Kasumi-1 (cell line): Measurements from ENCODE around the gene FAM161B.
A peak's percentile ranks its signal among the peaks of the same experiment; 100 is the strongest.
"Not testable (repeated sequence)": the region's sequence is repeated elsewhere in the genome, so short reads cannot be mapped to it uniquely, and the experiment has no call there.

Source experiments
- DNase-seq, 2 experiments: peaks; one replicate each; lab custom pipeline; 2025; lab: John Stamatoyannopoulos, UW

The FAM161B gene

GRCh38 chr14:73949752-73950734 is at the start of gene FAM161B, which contains the start of gene COQ6:
TSS of gene FAM161B (minus strand) at chr14:73950094. CDS start at chr14:73950026, 68 bp downstream.
TSS of gene COQ6 (plus strand) at chr14:73950302. CDS start at chr14:73950333, 31 bp downstream.
- peak; percentile 98 for DNase-seq

- DNase-seq, result no peak
These were observed 48.8 kb upstream of the FAM161B start for GRCh38 chr14:73998726-73999125.

GRCh38 chr14:73997944-73998447 is 48.1 kb upstream of the FAM161B start:
- no peak for DNase-seq

DNA sequence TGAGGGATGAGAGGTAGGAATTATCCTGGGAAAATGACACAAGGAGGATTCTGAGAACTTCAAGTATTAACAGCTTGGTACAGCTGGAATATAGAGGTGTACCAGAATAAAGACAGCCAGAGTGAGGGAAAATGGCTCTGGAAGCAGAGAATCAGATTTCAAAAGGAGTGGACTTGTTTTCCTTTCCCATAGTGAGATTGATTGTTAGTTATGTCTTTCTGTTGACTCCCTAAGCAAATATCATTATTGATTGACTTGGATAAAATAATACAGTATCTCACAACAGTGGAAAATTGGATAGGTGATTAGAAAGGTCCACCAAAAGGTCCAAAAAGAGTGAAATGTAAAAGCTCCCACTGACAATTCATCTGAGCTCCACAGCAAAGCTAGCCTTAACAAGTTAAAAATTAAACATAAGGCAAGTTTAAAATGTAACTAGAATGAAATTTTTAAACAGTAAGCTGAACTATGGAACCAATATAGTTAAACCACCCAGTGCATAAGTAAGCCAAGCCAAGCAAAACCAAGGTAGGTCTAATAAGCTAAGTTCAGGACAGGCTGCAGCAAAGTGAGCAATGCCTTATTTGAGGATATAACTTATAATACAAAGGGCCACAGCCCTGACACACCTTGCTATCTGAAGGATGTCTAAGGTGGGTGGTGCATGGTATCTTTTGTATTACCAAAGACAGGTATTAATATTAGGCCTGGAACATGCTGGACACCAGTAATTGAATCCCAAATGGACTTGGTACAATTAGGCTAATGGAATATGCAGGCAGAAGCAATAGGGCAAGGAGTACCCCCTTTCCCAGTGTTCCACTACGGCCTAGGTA is 47.4 kb upstream of the FAM161B start:
- no peak for DNase-seq

DNA sequence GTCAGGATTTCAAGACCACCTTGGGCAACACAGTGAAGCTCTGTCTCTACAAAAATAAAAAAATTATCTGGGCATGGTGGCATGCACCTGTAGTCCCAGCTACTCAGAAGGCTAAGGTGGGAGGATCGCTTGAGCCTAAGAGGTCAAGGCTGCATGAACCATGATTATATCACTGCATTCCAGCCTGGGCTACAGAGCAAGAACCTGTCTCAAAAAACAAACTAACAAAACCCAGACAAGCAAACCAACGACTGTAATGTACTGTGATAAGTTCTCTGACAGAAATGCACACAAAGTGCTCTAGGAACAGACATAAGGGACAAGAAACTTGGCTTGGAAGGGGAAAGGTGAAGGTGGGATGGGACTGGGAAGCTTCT is 46.8 kb upstream of the FAM161B start:
- no peak for DNase-seq

DNA sequence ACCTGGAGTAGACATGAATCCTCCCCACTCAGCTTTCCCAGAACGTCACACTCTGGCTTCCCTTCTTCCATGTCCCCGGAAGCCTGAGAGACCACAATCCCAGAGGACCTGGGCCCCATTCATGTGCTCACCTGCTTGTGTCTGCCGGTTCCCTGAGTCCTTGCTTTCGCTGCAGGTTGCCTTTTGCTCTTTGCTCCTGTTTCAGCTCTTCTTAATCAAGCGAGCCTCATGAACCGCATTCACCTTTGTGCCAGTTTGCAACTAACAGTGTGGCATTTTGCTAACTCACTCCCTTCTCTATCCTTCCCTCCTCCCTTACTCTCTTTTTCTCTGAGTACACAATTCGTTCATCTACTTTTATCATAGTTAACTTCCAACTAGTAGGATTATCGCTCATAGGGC is 46.1 kb upstream of the FAM161B start:
- no peak for DNase-seq

DNA sequence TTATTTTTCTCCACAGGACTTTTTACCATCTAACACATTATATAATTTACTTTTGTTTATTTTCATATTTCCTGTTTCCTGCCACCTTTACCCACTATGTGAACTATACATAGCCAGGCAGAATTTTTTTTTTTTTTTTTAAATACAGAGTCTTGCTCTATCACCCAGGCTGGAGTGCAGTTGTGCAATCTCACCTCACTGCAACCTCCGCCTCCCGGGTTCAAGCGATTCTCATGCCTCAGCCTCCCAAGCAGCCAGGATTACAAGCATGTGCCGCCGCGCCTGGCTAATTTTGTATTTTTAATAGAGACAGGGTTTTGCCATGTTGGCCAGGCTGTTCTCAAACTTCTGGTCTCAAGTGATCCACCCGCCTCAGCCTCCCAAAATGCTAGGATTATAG is 45.0 kb upstream of the FAM161B start:
- not testable (repeated sequence) for DNase-seq

DNA sequence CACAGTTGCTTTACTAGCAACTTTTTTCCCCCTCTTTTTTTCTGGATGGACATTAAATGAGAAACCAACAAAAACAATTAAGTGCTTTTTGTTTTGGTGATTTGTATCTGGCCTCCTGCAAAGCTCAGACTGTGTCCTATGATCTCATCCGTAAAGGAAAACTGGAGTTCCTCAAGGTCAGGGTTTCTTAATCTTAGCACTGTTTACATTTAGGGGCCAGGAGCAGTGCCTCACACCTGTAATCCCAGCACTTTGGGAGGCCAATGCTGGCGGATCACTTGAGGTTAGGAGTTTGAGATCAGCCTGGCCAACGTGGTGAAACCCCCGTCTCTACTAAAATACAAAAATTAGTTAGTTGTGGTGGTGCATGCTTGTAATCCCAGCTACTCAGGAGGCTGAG is 41.2 kb upstream of the FAM161B start:
- DNase-seq, result no peak

- not testable (repeated sequence) for DNase-seq
These were observed 38.8 kb upstream of the FAM161B start for GRCh38 chr14:73988656-73989055.

GRCh38 chr14:73988065-73988464 is 38.2 kb upstream of the FAM161B start:
- DNase-seq, result no peak

DNA sequence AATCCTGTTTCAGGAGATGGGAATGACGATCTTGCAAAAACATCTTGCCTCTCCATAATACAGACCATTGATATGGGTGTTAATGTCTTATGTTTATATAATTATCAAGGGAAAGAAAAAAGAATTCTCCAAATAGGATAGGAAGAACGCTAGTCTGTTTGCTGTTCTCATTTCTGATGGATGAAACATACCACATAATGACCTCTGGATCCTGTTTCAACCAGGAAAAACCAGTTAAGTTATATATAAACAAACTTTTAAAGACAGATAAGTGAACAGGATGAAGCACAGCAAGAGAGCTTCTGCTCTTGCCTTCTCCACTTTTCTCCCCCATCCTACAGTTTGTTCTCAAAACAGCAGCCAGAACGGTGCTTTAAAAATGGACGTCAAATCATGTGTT is 28.0 kb upstream of the FAM161B start:
- DNase-seq, result no peak

- DNase-seq, result no peak
These were observed 26.2 kb upstream of the FAM161B start for GRCh38 chr14:73976125-73976524.

DNA sequence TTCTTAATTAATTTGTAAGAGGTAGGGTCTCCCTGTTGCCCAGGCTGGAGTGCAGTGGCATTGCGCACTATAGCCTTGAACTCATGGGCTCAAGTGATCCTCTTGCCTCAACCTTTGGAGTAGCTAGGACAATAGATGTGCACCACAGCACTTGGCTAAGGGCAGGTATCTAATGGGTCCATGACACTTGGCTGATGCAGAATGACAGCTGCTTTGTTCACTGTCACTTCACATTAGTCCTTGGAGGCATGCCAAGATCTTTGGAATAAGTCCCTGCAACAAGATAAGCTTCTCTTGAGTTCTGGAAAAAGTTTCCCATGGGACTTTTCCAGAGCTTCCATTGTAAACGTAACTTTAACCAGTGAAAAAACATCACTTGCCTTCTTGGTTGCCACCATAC is 23.6 kb upstream of the FAM161B start:
- no peak for DNase-seq

DNA sequence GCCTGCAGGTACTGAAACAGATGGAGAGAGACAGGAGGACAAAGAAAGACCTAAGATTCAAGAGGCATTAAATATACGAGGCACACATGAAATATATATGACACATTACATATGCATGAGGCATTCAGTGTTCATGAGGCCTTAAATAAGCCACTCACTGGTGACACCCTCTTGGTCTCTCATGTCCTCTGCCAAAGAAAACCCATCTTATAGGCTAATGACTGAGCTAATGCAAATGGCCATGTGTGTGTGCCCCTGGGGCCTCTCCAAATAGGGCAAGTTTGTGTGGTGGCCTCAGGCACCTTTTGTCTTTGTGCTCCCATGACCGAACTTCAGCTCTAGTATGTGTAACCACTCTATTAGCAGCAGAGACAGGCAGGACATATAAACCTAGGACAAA is 19.0 kb upstream of the FAM161B start:
- DNase-seq, result no peak

GRCh38 chr14:73965216-73965615 is 15.3 kb upstream of the FAM161B start:
- no peak for DNase-seq

DNA sequence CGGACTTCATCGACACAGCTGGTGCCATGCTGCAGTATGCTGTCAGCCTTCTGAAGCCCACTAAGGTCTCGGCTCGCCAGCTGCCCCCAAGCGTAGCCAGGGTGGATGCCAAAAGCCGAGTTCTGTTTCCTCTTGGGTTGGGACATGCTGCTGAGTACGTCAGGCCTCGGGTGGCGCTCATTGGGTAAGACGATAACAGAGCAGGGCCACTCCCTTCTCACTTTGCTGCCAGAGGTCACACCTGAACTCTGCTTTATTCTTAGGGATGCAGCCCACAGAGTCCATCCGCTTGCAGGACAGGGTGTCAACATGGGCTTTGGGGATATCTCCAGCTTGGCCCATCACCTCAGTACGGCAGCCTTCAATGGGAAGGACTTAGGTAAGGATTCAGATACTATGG is 11.3 kb upstream of the FAM161B start:
- DNase-seq, result no peak

DNA sequence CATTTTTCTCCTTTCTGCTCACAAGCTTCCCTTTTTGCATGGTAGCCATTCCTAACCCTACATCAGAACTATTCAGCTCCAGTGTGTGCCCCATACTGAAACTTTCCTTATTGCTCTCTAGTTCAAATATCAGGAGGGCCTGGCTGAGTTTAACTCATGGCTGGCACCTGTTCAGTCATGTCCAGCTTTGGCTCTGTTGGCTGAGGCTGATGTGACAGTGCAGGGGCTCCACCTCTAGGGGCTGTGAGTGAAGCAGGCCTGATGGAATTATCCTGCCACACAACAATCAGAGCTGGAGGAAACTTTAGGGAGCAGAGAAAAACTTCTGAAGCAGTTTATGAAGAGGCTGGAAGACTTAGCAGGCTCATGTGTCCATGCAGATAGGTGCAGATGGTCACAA is 8.7 kb upstream of the FAM161B start:
- DNase-seq, result no peak

DNA sequence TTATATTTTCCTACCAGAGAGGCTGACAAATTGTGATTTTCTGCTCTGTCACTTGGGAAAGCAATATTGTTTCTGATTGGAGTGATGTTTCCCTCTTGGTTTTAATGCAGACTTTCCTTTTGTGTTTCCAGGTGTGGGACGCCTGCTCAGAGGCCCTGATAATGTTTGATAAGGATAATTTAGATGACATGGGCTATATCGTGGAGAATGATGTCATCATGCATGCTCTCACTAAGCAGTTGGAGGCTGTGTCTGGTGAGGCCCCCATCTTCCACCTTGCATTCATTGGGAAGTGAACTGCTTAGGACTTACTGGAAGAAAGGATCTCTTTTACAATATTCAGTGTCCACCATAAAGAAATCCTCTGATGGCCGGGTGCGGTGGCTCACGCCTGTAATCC is 5.8 kb upstream of the FAM161B start:
- DNase-seq, result no peak

DNA sequence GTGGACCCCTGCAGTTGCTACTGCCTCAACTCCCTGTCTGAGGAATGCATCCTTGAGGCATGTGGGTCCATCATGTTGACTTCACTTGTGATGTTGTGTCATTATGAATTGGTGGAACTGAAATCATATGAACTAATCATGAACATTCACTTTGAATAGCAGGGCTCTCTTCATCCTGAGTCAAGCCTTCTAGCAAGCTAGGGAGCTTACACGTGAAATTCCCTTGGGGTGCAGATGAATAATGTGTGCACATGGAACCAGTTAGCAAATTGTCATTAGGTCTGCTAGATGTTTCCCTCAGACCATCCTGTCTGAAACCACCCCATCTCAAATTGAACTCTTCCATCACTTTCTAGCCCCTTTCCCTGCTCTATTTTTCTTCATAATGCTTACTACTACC is 3.8 kb upstream of the FAM161B start:
- DNase-seq, result no peak

GRCh38 chr14:73945159-73945670 is 4.7 kb downstream of the FAM161B start:
- DNase-seq, result no peak

GRCh38 chr14:73944432-73945158 is 5.3 kb downstream of the FAM161B start:
- DNase-seq, result peak; percentile 35 to 41

- peak; percentile 88 to 94 for DNase-seq
These were observed 6.8 kb downstream of the FAM161B start for GRCh38 chr14:73943083-73943482.
